GM18499 (cell line): ENCODE data around the gene C15orf40.
"Not testable (repeated sequence)": the region's sequence is repeated elsewhere in the genome, so short reads cannot be mapped to it uniquely, and the experiment has no call there.

Experiments
- ATAC-seq: cut with Tn5 transposase; IDR thresholded peaks from one replicate; pipeline ENCODE4 v1.9.1; 2021; ENCODE audit warnings: moderate number of reproducible peaks; ENCODE audit not compliant: insufficient read depth, unreplicated experiment

C15orf40 gene

GRCh38 chr15:83011271-83012075 lies at the start of gene C15orf40:
Gene C15orf40 (minus strand): TSS chr15:83011639. CDS start chr15:83011607, 32 bp downstream.
- ATAC-seq, result peak; percentile 76

GRCh38 chr15:83057696-83058376 lies 46.4 kb upstream of the C15orf40 start:
- ATAC-seq, result no peak

- ATAC-seq, result no peak
Observed at GRCh38 chr15:83057002-83057401, 45.6 kb upstream of the C15orf40 start.

- no peak for ATAC-seq
Observed at GRCh38 chr15:83053151-83053550, 41.7 kb upstream of the C15orf40 start.

- ATAC-seq, result no peak
Observed at GRCh38 chr15:83046558-83047127, 35.2 kb upstream of the C15orf40 start.

- ATAC-seq, result no peak
Observed at GRCh38 chr15:83044156-83044555, 32.7 kb upstream of the C15orf40 start.

GRCh38 chr15:83039206-83039605 lies 27.8 kb upstream of the C15orf40 start:
- ATAC-seq, result no peak

GRCh38 chr15:83036253-83036652 lies 24.8 kb upstream of the C15orf40 start:
- ATAC-seq, result no peak

GRCh38 chr15:83031234-83031633 lies 19.8 kb upstream of the C15orf40 start:
- ATAC-seq, result not testable (repeated sequence)

- no peak for ATAC-seq
Observed at GRCh38 chr15:83030021-83030420, 18.6 kb upstream of the C15orf40 start.

- ATAC-seq, result no peak
Observed at GRCh38 chr15:83018436-83018835, 7.0 kb upstream of the C15orf40 start.

- no peak for ATAC-seq
Observed at GRCh38 chr15:83016906-83017305, 5.5 kb upstream of the C15orf40 start.

- ATAC-seq, result no peak
Observed at GRCh38 chr15:83015361-83015760, 3.9 kb upstream of the C15orf40 start.

- ATAC-seq, result no peak
Observed at GRCh38 chr15:83014205-83014653, 2.8 kb upstream of the C15orf40 start.

GRCh38 chr15:83012636-83013035 lies 1.2 kb upstream of the C15orf40 start:
- no peak for ATAC-seq

- no peak for ATAC-seq
Observed at GRCh38 chr15:83012076-83012426, 612 bp upstream of the C15orf40 start.

- ATAC-seq, result no peak
Observed at GRCh38 chr15:83010709-83011270, 649 bp downstream of the C15orf40 start.

GRCh38 chr15:83000672-83001031 lies 10.8 kb downstream of the C15orf40 start:
- ATAC-seq, result not testable (repeated sequence)

- ATAC-seq, result no peak
Observed at GRCh38 chr15:82999905-83000671, 11.4 kb downstream of the C15orf40 start.

GRCh38 chr15:82999426-82999825 lies 12.0 kb downstream of the C15orf40 start:
- ATAC-seq, result no peak
